SK-N-SH treated with all-trans-retinoic acid at 6 μM for 48 hours (cell line): ENCODE data around the gene PCDHGA9.
"Not testable (repeated sequence)": the region's sequence is repeated elsewhere in the genome, so short reads cannot be mapped to it uniquely, and the experiment has no call there.

Experiments
- ATAC-seq: fragments of 200-7000 bp; cut with Tn5 transposase; 3 replicates; pipeline ENCODE4 v1.9.1; 2020; ENCODE audit warnings: mild to moderate bottlenecking, moderate library complexity
- ARNTL ChIP-seq: fragments of 450-650 bp; formaldehyde crosslinking; IDR thresholded peaks from 2 replicates; pipeline ENCODE4 v1.5.0; 2020; ENCODE audit warnings: low read depth, mild to moderate bottlenecking, moderate library complexity, borderline replicate concordance
- BACH2 ChIP-seq: fragments of 250-450 bp; sonication (Bioruptor Pico); IDR thresholded peaks from 2 replicates; pipeline ENCODE4 v1.9.0; 2021; ENCODE audit warnings: mild to moderate bottlenecking, borderline replicate concordance
- CSDC2 ChIP-seq: fragments of 250-450 bp; sonication (Bioruptor Pico); IDR thresholded peaks from 2 replicates; pipeline ENCODE4 v1.5.0; 2020; ENCODE audit warnings: mild to moderate bottlenecking, moderate library complexity
- ESRRG ChIP-seq: fragments of 250-450 bp; sonication (Bioruptor Pico); IDR thresholded peaks from 2 replicates; pipeline ENCODE4 v1.6.1; 2021; ENCODE audit warnings: mild to moderate bottlenecking
- GLIS3 ChIP-seq: fragments of 250-450 bp; sonication (Bioruptor Pico); IDR thresholded peaks from 2 replicates; pipeline ENCODE4 v1.5.0; 2020; ENCODE audit warnings: mild to moderate bottlenecking, moderate library complexity
- OSR1 ChIP-seq: fragments of 250-450 bp; sonication (Bioruptor Pico); IDR thresholded peaks from 2 replicates; pipeline ENCODE4 v1.8.0; 2022; ENCODE audit warnings: moderate library complexity, mild to moderate bottlenecking, inconsistent platforms
- PATZ1 ChIP-seq: fragments of 250-450 bp; sonication (Bioruptor Pico); IDR thresholded peaks from 2 replicates; pipeline ENCODE4 v1.8.0; 2020; ENCODE audit warnings: mild to moderate bottlenecking, moderate library complexity, borderline replicate concordance
- POU6F1 ChIP-seq: fragments of 250-450 bp; sonication (Bioruptor Pico); IDR thresholded peaks from 2 replicates; pipeline ENCODE4 v1.8.0; 2021; ENCODE audit warnings: low read depth, mild to moderate bottlenecking, moderate library complexity, borderline replicate concordance
- PPARA ChIP-seq: fragments of 250-450 bp; sonication (Bioruptor Pico); IDR thresholded peaks from 2 replicates; pipeline ENCODE4 v1.5.0; 2020; ENCODE audit warnings: mild to moderate bottlenecking, borderline replicate concordance
- RARB ChIP-seq: fragments of 250-450 bp; sonication (Bioruptor Pico); IDR thresholded peaks from 2 replicates; pipeline ENCODE4 v1.8.0; 2021; ENCODE audit warnings: mild to moderate bottlenecking, moderate library complexity
- SNAI2 ChIP-seq: fragments of 250-450 bp; sonication (Bioruptor Pico); IDR thresholded peaks from 2 replicates; pipeline ENCODE4 v1.5.0; 2020; ENCODE audit warnings: mild to moderate bottlenecking, moderate library complexity
- TCF4 ChIP-seq: fragments of 250-450 bp; sonication (Bioruptor Pico); IDR thresholded peaks from 2 replicates; pipeline ENCODE4 v1.8.0; 2021; ENCODE audit warnings: mild to moderate bottlenecking, moderate library complexity, borderline replicate concordance
- TOX ChIP-seq: fragments of 250-450 bp; sonication (Bioruptor Pico); IDR thresholded peaks from 2 replicates; pipeline ENCODE4 v1.8.0; 2021; ENCODE audit warnings: mild to moderate bottlenecking, moderate library complexity, borderline replicate concordance
- ZC3H10 ChIP-seq: fragments of 250-450 bp; sonication (Bioruptor Pico); IDR thresholded peaks from 2 replicates; pipeline ENCODE4 v1.5.1; 2021; ENCODE audit warnings: mild to moderate bottlenecking, moderate library complexity
- ZFP3 ChIP-seq: fragments of 250-450 bp; sonication (Bioruptor Pico); IDR thresholded peaks from 2 replicates; pipeline ENCODE4 v1.5.0; 2020; ENCODE audit warnings: mild to moderate bottlenecking, moderate library complexity
- ZNF565 ChIP-seq: fragments of 450-650 bp; formaldehyde crosslinking; conservative IDR thresholded peaks from 2 replicates; pipeline ENCODE4 v1.5.0; 2020; ENCODE audit warnings: low read depth, mild to moderate bottlenecking, moderate library complexity
- ZNF70 ChIP-seq: fragments of 450-650 bp; formaldehyde crosslinking; IDR thresholded peaks from 2 replicates; pipeline ENCODE4 v1.5.0; 2020; ENCODE audit warnings: mild to moderate bottlenecking, moderate library complexity
- ZNF8 ChIP-seq: fragments of 450-650 bp; formaldehyde crosslinking; IDR thresholded peaks from 2 replicates; pipeline ENCODE4 v1.5.0; 2020; ENCODE audit warnings: mild to moderate bottlenecking, moderate library complexity
- TF ChIP-seq, protein P1 (sequence below): fragments of 250-450 bp; sonication (Bioruptor Pico); IDR thresholded peaks from 2 replicates; pipeline ENCODE4 v1.5.1; 2021; ENCODE audit warnings: mild to moderate bottlenecking, moderate library complexity
- TF ChIP-seq, protein P2 (sequence below): fragments of 250-450 bp; sonication (Bioruptor Pico); IDR thresholded peaks from 2 replicates; pipeline ENCODE4 v1.5.1; 2020; ENCODE audit warnings: low read depth, mild to moderate bottlenecking, moderate library complexity

PCDHGA9 gene

DNA sequence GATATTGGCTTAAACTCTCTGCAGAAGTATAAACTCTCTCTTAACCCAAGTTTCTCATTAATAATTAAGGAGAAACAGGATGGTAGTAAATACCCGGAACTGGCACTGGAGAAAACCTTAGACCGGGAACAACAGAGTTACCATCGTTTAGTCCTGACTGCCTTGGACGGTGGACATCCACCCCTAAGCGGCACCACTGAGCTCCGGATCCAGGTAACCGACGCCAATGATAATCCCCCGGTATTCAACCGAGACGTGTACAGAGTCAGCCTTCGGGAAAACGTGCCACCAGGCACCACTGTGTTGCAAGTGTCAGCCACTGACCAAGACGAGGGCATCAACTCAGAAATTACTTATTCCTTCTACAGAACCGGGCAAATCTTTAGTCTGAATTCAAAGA is 4.0 kb upstream of the PCDHGA9 start:
- TF ChIP-seq GLIS3 (no peak), PPARA (CRISPR knock-in tag) (no peak), BACH2 (CRISPR knock-in tag) (no peak), OSR1 (CRISPR knock-in tag) (no peak), ARNTL (CRISPR knock-in tag) (no peak), ZC3H10 (CRISPR knock-in tag) (no peak), SNAI2 (CRISPR knock-in tag) (no peak), ZNF565 (CRISPR knock-in tag) (no peak), PATZ1 (no peak), CSDC2 (CRISPR knock-in tag) (no peak), ZFP3 (CRISPR knock-in tag) (no peak), ZNF70 (CRISPR knock-in tag) (no peak)
- TF ChIP-seq, protein P1, sequence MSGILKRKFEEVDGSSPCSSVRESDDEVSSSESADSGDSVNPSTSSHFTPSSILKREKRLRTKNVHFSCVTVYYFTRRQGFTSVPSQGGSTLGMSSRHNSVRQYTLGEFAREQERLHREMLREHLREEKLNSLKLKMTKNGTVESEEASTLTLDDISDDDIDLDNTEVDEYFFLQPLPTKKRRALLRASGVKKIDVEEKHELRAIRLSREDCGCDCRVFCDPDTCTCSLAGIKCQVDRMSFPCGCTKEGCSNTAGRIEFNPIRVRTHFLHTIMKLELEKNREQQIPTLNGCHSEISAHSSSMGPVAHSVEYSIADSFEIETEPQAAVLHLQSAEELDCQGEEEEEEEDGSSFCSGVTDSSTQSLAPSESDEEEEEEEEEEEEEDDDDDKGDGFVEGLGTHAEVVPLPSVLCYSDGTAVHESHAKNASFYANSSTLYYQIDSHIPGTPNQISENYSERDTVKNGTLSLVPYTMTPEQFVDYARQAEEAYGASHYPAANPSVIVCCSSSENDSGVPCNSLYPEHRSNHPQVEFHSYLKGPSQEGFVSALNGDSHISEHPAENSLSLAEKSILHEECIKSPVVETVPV = no peak
- no peak for ATAC-seq

DNA sequence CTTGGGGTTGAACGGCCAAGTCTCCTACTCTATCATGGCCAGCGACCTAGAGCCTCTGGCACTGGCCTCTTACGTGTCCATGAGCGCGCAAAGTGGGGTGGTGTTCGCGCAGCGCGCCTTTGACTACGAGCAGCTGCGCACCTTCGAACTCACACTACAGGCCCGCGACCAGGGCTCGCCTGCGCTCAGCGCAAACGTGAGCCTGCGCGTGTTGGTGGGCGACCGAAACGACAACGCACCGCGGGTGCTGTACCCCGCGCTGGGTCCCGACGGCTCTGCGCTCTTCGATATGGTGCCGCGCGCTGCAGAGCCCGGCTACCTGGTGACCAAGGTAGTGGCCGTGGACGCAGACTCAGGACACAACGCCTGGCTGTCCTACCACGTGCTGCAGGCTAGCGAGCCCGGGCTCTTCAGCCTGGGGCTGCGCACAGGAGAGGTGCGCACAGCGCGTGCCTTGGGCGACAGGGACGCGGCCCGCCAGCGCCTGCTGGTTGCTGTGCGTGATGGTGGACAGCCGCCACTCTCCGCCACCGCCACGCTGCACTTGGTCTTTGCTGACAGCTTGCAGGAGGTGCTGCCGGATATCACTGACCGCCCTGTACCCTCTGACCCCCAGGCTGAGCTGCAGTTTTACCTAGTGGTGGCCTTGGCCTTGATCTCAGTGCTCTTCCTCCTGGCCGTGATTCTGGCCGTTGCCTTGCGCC is 2.9 kb upstream of the PCDHGA9 start:
- no peak for TF ChIP-seq ZNF8 (CRISPR knock-in tag)
- no peak for TF ChIP-seq ZNF70 (CRISPR knock-in tag)
- TF ChIP-seq RARB (CRISPR knock-in tag) = no peak
- no peak for TF ChIP-seq ZNF565 (CRISPR knock-in tag)
- TF ChIP-seq CSDC2 (CRISPR knock-in tag) = no peak
- TF ChIP-seq ESRRG = no peak
- no peak for TF ChIP-seq ZC3H10 (CRISPR knock-in tag)
- no peak for TF ChIP-seq TCF4 (CRISPR knock-in tag)
- TF ChIP-seq TOX (CRISPR knock-in tag) = no peak
- TF ChIP-seq PPARA (CRISPR knock-in tag) = no peak
- TF ChIP-seq, protein P1 = no peak
- TF ChIP-seq, protein P2, sequence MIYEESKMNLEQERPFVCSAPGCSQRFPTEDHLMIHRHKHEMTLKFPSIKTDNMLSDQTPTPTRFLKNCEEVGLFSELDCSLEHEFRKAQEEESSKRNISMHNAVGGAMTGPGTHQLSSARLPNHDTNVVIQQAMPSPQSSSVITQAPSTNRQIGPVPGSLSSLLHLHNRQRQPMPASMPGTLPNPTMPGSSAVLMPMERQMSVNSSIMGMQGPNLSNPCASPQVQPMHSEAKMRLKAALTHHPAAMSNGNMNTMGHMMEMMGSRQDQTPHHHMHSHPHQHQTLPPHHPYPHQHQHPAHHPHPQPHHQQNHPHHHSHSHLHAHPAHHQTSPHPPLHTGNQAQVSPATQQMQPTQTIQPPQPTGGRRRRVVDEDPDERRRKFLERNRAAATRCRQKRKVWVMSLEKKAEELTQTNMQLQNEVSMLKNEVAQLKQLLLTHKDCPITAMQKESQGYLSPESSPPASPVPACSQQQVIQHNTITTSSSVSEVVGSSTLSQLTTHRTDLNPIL (CRISPR knock-in tag) = no peak
- no peak for TF ChIP-seq OSR1 (CRISPR knock-in tag)
- no peak for TF ChIP-seq POU6F1
- no peak for TF ChIP-seq SNAI2 (CRISPR knock-in tag)
- no peak for ATAC-seq

DNA sequence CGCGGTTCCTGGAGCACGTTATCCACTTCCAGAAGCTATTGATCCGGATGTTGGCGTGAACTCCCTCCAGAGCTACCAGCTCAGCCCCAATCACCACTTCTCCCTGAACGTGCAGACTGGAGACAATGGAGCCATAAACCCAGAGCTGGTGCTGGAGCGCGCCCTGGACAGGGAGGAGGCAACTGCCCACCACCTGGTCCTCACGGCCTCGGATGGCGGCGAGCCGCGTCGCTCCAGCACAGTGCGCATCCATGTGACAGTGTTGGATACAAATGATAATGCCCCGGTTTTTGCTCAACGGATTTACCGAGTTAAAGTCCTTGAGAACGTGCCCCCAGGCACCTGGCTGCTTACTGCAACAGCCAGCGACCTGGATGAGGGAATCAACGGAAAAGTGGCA is 809 bp downstream of the PCDHGA9 start:
- ATAC-seq = no peak
- TF ChIP-seq CSDC2 (CRISPR knock-in tag) = no peak
- no peak for TF ChIP-seq POU6F1
- TF ChIP-seq ZC3H10 (CRISPR knock-in tag) = no peak
- TF ChIP-seq, protein P2 (CRISPR knock-in tag) = no peak
- TF ChIP-seq ESRRG = no peak
- no peak for TF ChIP-seq RARB (CRISPR knock-in tag)
- TF ChIP-seq, all 23 proteins: peak for 0

DNA sequence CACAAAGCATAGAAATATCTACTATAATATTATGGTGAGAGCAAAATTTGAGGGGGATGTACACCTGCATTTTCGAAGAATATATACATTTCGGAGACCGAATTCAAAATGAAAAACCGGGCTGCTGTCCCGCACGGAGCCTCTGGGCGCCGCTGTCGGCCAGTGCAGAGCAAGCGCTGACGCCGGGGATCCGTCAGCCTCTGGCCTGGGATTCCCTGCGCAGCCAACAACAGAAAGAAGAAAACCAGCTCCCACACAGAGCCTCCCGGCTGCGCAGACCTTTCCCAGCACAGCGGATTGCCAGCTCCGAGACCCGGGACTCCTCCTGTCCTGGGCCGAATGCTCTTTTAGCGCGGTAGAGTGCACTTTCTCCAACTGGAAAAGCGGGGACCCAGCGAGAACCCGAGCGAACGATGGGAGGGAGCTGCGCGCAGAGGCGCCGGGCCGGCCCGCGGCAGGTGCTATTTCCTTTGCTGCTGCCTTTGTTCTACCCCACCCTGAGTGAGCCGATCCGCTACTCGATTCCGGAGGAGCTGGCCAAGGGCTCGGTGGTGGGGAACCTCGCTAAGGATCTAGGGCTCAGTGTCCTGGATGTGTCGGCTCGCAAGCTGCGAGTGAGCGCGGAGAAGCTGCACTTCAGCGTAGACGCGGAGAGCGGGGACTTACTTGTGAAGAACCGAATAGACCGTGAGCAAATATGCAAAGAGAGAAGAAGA is 5.4 kb downstream of the PCDHGA9 start, which contains the start of gene PCDHGB6:
TSS of gene PCDHGB6 (plus strand) at position 232 of the 716 bp plus-strand sequence. CDS start at position 414, 182 bp downstream.
- ATAC-seq = not testable (repeated sequence)
